Hematopoietic multipotent progenitor cell treated with erythropoietin and hydrocortisone succinate and interleukin-3 and kit ligand, for 8 days (in vitro differentiated cells): ENCODE results near the gene MBNL2.

Experiments used
- DNase-seq: peaks from one replicate; pipeline ENCODE4 v3.0.0-alpha.2; 2015

The MBNL2 gene

DNA sequence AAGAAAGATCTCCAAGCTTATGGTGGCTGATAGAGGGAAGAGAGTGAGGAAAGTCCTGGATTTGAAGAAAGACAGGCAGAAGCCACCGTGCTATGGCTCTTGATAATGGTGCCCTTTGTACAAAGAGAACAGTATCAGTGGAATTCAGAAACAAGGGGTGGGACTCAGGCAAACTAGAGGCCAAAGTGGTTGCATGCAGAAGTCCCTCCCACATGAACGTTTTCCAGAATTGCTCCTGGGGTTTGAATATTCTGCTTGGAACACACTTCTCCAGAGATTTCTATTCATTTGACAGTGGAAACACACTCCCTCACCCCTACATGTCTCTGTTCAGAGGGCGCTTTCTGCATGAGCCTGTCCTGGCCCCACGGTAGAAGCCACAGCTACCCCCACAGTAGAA, 10.1 kb upstream of the MBNL2 start:
- DNase-seq = no peak

DNA sequence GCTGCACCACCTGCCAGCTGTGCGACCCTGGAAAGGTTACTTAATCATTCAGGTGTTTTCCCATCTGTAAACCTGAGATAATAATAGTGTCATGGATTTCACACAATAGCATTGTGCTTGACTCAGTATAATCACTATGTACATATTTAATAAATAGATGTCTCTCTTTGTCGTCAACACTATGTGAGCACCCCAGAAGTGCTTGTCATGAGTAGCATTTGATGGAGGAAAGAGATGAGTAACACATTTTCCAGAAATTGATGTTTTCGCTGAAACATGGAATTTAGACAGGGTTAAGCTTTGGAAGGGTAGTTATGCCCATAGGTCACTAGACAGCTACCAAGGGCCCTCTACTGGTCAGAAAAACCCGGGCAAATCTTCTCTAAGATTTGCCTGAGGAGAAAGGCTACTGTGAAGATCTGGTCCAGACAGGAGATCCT, 9.5 kb upstream of the MBNL2 start:
- peak; percentile 59 for DNase-seq

DNA sequence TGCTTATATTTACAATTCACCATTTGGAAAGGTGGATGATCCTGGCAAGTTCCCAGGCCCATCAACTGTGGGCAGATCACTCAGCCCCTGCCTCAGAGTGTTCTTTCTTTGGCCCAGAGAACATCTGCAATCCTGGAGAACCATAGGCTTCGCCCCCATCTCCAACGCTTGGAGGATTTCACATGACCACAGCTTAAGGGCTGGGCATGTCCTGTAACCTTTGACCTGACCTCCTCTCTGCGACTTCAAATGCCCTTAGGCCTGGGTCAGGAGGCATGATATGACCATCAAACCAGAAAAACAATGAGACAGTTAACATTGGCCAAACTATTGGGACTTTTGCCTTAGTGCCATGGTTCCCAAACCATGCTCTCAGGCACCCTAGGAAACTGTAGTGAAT, 7.2 kb upstream of the MBNL2 start:
- DNase-seq = no peak

DNA sequence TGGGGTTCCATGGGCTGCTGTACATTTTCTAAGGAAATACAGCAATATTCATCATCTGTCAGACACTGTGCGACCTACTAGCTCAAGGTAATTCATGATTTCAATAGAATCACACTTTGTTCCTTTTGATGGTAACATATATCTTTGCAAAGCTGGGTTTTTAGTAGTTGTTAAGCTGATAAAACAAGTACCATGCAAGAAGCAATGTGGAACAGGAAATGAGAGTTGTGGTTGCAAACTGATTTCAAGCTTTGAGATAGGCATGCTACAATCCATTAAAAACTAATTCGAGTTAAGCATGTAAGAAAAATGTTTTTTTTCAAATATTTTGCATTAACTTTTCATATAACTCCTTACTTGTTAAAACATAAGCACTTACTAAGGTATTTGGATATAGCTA, 6.8 kb upstream of the MBNL2 start:
- no peak for DNase-seq

DNA sequence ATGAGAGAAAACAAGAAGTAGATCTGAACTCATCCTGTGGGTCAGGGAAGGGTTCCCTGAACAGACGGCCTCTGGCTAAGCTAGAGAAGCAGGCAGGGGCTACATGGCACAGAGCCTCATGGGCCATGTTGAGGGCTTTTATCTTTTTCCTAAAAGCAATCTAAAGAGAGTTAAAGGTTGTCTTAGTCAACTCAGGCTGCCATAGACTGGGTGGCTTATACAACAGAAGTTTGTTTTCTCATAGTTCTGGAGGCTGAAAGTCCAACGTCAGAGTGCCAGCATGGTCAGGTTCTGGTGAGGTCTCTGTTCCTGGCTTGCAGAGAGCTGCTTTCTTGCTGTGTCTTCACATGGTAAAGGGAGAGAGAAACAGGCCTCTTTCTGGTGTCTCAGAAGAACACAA, 2.9 kb upstream of the MBNL2 start:
- DNase-seq = no peak

DNA sequence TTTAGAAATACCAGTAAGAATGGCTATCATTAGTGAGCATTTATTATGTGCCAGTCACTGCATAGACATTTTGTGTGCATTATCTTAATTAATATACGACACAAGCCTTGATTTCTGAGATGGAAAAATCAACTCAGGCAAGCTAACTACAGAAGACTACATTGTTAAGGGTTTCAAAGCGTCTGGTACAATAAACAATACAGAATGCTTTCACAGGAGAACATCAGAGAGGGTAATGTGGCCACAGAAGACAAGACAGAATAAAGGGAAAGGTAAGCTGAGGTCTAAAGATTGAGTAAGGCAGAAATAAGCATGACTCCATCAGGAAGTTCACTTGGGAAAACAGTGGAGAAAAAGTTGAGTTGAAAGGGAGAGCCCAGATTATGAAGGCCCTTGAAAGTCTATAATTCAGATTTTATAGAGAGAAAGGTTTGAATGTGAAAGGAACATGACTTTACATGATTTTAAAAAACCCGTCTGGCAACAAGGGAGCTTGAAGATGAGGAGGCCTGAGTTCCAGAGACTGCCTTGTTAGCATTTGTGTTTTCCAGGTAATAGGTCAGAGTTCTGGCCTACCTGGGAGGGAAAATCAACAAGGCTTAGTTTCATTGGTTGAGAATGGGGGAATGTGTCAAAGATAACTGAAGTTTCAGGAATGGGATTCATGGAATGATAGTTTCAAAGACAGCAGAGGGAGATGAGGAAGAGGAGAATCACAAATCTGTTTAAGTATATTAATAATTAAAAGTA, 1.8 kb upstream of the MBNL2 start:
- no peak for DNase-seq

DNA sequence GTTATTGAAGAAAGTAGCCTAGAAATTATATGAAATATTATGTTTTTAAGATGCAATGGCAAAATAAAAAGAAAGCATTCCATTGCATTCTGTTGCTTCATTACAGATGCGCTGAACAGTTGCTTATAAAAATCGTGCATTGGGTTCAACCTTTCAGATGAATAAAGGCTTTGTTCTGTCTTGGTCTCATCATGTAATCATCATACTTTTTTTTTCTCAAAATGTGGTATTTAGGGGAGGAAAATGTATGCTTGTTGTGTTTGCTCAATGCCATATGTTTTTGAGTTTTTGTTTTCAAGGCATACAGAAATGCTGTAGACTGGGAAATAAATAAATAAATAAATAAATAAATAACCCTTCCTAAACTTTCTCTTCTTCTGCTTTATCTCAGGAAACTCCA, 1.1 kb upstream of the MBNL2 start:
- DNase-seq = no peak

DNA sequence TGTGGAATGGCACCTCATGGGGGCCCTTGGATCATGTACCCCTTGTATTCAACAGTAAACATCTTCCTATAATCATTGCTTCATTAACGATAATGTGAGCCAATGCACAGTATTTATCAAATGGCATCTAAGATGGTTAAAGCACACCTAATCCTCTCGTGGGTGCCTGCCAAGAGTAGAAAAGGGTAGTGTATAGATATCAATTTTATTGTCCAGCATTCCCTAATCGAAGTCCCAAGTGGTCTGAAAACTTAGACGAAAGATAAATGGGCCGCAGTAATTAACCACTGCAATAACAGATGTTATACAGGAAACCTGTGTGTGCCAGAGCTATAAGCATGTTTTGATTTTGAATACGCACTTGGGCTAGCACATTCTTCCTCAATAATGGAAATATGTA, 667 bp upstream of the MBNL2 start:
- DNase-seq = no peak

DNA sequence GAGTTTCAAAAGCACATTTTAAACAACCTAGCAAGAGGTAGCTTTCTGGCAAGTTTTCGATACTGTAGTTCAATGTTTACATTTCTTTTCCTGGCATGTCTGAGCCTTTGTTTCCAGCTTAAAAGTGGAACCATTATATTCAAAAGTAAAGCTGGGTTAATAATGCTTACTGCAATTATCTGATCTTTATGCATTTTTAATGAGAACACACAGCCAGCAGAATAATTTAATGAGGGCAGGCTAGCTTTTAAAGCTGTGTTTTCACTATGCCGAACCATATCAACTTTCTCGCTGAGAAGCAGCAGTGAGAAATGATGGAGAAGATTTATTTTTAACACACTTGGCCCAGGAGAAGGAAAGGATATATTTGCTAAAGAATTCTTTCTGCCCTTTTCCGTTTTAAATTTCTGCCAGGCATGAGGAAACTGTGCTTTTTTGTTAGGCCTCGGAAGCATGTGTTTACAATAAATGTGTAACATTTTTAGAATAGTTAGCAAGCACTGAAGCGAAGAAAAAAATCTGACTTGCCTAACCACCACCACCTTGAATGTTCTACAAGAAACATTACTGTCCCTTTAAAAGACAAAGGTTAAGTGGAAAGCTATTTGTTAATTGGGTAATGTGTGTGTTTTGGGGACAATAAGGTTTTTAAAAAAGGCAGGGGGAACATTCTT, 1.0 kb downstream of the MBNL2 start:
- no peak for DNase-seq

DNA sequence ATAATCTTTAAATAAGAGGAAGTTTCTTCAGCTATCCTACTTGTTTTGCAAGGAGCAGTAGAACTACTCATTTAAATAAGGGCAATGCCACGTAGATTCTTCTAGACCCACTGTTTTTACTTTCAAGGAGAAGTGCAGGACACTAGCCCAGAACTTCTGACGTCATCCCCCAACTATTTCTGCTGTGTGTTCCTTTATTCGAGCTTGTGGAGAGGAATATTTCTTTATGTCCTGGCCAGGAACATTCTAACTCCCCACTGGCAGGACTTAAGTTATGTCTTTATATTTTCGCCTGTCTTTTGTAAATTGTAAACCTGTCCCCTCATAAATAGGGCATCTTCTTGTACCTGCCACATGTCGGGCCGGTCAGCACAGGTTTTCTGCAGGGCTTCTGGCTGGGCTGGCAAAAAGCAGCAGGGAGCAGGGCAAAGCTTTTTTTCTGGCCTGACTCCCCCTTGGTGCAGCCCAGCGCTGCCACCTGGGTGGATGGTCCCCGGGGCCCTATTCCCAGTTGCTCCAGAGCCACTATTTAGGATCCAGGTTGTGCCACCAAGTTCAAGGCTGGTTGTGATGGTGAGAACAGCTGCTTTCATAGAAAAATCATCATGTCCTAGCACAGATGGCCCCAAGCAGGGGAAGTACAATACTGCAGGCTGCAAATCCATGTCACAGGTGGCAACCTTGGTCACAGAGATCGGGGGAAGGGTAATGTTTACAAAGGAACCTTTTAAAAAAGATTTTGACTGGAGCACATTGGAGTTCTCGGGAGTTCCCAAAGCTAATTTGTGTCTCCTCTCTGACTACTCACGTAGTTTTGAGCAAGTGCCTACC, 1.8 kb downstream of the MBNL2 start:
- peak; percentile 54 for DNase-seq

DNA sequence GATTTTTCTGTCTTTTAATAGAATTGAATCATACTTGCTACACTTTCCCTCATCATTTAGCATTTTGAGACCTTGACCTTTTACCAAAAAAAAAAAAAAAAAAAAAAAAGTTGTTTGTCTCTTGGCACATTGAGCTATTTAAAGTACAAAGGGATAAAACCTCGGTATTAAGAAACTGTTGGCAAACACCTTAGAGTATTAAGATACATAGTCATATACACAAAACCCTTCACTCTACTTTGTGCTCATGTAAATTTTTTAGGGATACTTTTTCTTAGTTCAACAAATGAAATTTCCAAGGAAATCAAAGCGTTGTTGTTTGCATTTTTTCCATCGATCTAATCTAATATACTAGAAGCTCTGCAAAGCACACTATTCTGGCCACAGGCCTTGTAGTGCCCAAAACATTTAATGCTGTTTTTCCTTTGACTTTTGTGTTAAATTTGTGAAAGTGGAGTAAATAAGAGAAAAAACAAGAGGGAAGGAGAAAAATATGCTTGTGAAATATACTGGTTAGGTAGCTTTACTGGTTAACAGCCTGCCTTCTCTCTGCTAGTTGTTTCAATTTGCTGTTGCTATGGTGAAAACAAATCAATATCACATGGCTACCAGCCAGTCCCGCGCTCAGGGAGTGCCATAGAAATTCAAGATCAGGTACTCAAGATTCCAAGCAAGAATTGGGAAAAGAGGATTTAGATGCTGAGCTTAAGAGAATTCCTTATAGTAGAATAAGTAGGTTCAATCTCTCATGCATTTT, 2.6 kb downstream of the MBNL2 start:
- DNase-seq = peak; percentile 44

DNA sequence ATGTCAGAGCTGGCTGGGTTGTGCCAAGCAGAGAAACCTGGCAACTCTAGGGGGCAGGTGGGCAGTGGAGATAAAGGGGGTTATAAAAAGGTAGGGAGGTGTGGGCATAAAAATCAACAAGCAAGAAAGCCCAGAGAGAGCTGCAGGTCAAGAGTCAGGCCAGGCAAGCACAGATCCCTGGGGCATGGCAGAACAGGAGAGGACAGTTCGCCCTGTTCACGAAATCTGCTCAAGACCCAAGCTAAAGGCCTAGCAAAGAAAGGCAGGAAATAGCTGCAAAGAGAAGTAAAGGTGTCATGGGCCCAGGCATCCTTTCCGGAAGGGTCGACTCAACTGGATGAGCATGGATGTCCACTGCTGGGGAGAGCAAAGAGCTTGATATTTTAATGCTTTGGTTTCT, 3.4 kb downstream of the MBNL2 start:
- DNase-seq = no peak

DNA sequence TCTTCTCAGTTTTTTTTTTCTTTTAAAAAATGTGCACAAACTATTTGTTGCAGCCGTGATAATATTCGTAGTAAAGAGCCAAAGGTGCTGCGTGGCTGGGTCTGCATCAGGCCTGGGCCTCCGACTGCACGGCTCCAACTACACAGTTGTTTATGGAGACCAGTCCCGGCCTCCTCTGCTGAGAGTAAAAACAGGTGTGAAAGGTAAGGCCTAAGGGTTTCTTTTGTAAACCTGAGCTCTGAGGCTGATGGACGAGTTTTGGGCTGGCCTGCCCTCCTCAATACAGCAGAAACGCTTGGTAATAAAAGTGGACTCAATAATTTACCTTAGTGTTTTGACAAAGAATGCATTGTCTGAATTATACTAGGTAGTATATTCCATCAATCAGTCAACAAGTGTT, 3.9 kb downstream of the MBNL2 start:
- DNase-seq = no peak

DNA sequence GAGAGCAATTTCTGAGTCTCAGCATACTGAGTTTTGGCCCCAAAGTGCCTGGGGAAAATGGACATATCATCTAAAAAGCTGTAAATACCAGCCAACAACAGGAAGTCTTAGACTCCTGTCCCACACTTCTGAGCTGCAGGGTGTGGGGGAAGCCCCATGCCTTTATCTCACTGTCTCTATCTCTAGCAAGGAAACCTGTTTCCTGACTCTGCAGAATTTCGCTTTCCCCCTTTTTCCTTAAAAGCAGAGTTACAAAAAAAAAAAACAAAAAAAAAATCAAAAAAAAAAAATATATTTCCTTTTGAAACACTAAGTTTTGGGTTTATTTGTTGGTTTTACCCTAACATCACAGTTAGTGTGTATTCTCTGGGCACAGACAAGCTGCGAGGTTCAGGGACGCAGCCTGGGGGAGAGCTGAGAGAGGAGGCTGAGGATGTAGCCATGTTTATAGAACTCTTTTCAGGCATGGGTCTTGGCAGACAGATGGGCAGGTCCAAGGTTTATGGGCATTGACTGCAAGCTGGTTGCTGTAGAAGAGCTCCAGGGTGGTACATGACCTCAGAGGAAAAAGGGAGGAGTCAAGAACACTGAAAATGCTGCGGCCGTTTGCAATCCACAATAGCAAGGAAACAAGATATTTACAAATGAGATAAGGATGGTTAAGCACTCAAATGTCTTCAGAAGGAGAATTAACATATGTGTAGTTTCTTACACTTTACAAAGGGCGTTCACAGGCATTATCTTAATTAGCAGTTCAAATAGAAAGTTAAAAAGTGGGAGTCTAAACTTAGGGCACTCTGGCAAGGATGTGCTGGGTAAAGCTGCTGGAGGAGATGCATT, 4.9 kb downstream of the MBNL2 start:
- peak; percentile 89 for DNase-seq

DNA sequence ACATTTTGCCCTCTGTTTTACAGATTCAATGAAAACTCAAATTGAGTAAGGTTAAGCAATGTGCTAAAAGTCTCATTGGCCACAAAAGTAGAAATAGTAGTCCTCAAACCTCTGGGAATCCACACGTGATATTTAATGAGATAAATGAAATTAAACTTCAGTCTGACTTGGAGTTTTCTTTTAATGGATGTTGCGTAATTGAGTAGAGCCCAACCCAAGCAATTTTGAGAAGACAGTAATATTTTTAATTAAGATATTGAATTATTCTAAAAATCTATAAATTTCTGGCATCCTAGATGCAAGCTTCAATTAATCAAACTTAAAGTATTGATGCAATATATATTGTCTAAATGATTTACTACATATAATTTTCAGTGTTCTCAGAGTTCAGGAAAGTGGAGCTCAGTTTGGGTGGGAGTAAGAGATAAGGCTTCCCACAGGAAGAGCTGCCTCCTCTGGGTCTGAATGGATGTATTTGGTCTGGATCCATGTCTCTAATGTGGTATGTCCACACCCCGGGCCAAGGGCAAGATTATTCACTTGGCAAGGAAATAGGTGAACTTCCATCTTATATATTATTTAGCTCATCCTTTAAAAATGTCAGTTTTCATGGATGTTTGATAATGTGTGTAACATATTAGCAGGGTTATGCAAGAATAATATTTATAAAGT, 6.9 kb downstream of the MBNL2 start:
- DNase-seq = no peak

DNA sequence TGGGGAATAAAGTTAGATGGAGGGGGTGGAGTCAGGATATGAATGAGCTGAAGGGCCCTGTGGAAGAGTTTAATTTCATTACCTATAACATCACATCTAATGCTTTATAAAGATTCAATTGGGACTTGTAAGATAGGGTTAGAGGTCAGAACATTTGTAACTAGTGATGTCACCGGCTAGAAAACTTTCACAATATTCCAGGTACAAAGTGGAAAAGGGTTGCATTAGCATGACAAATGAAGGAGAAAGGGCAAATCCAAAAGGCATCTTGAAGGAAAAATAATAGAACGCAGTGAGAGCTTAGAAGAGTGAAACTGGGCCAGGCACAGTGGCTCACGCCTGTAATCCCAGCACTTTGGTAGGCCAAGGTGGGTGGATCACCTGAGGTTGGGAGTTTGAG, 7.6 kb downstream of the MBNL2 start:
- no peak for DNase-seq

DNA sequence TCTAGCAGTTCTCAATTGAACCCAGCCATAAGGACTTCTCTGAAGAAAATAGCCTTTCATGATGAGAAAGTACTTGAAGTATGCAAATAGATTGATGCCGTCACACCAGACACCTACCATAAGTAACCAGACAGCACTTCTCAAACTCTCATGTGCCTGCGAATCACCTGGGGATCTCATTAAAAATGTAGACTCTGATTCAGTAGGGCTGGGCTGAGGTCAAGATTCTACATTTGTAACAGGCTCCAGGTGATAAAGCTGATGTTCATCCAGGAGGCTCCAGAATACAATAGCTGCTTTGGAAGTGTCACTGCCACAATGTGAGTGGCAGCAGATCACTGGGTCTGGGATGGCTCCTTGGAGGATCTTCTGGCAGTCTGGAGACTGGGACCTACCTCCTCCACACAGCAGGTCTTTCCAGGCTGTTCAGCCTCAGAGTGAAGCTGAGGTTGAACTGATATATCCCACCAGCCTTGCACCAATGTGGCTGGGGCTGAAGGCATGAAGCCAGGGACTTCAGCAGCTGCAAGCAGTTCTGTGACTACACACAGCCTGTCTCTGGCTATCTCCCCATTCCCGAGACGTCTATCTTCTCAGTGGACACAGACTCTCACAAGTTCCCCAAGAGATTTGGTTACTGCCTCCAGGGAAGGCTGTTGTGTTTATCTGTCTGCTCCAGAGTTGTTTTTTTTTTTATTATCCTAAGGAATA, 9.1 kb downstream of the MBNL2 start:
- DNase-seq = no peak

DNA sequence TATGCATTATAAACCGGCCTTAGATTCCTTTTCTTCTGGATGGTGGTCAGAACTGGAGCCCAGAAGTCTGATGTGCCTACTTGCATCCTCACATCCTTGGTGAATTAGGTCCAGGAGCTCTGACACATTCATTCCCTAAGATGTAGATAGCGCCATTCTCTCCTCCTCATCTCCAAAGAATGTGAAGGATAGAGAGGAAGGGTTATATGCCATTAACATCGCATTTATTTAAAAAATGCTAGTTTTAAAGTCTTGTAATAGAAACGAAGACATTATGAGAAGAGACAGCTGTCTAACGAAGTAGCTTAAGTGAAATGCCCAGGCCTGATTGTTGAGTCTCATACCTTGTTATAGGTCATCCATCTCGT, 9.7 kb downstream of the MBNL2 start:
- DNase-seq = no peak

DNA sequence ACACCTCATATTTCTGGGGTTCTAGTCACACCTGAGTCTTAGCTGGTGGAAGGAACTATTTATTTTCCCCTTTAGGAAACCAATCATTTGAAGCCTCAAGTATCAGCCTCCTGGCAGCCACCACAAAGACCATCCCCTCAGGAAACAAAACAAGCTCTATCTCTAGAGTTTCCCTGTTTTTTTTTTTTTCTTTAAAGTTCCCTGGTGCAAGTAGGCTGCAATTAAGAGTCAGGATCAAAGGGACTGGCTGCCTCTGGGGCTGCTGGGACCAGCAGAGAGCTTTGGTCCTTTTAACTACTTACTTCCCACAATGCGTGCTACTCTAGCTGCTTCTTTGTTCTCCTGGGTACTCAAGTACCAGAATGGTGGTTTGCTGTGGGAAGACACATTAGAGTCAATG, 11.4 kb downstream of the MBNL2 start:
- no peak for DNase-seq

DNA sequence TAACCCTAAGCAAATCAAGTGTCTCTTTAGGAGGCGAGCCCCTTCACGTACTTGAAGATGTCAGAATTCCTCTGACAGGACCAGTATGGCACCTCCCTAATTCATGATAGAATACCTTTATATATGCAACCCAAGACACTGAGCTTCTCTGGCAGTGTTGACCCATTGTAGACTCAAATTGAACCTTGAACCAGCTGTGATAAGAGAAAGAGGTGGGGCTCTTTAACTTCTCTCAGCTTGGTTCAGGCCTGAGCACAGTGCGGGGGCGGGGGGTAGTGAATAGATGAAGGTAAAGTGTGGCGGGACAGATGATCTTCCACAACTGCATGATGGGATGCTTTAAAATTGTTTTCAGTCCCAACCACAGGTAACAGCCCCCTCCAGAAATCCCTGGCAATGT, 12.1 kb downstream of the MBNL2 start:
- DNase-seq = no peak

DNA sequence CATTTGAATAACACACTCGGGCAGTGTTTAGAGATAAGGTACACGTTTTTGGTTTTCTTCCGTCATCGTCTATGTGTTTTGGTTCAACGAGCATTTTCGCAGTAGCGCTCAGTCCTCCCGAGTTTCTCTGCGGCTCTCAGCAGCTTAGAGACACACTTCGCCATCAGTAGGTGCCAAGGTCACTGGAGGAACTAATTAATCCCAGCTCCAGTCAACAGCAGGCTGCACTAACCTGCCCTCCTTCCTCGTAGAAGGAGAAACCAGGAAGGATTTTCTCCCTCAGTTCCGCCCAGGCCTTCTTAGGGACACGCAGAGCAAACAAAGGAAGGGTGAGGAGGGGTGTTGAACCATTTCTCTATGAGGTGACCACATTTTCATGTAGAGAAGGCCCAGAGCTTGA, 12.6 kb downstream of the MBNL2 start:
- no peak for DNase-seq
